Esophagus muscularis mucosa (tissue), 4 donors: ENCODE results near the gene SPAG16. TPM values are rescaled to one million over a fixed set of nuclear protein-coding genes. Genes with fewer than 3 reads are reported as not detected.

ENCODE experiments used
- DNase-seq: peaks from one replicate; pipeline ENCODE4 v3.0.0-alpha.2; 2017; ENCODE audit errors: extremely low spot score
- H3K27ac ChIP-seq, 4 donors: fragments of 200-600 bp; sonication (generic); replicated peaks in 1 of 4; 1 replicate in 3 of 4; 2 replicates in 1 of 4; pipeline ENCODE4 v1.5.1; 2016 to 2019; ENCODE audit warnings: mild to moderate bottlenecking in 1 of 4
- H3K27me3 ChIP-seq, 4 donors: fragments of 200-600 bp; sonication (generic); one replicate each; pipeline versions ENCODE4 v1.5.1 to v1.6.0; 2016 to 2019
- H3K36me3 ChIP-seq, 4 donors: fragments of 200-600 bp; sonication (generic); one replicate each; pipeline ENCODE4 v1.5.1; 2016 to 2019
- H3K4me1 ChIP-seq, 4 donors: fragments of 200-600 bp; sonication (generic); one replicate each; pipeline ENCODE4 v1.5.1; 2016 to 2019
- H3K4me3 ChIP-seq, 4 donors: fragments of 200-600 bp; sonication (generic); 1 replicate in 2 of 4; 2 replicates in 2 of 4; pipeline ENCODE4 v1.5.1; 2016 to 2019; ENCODE audit warnings: mild to moderate bottlenecking in 4 of 4, moderate library complexity in 1 of 4
- H3K9me3 ChIP-seq, 4 donors: fragments of 200-600 bp; sonication (generic); 1 replicate in 3 of 4; 2 replicates in 1 of 4; pipeline ENCODE4 v1.5.1; 2016 to 2019
- CTCF ChIP-seq, 3 experiments: fragments of 200-600 bp in 2 of 3; fragments of 450-650 bp in 1 of 3; sonication (generic) in 2 of 3; IDR thresholded peaks; one replicate each; pipeline ENCODE4 v1.5.1; 2017 to 2019; ENCODE audit warnings: antibody characterized with exemption in 3 of 3, mild to moderate bottlenecking in 2 of 3, moderate library complexity in 1 of 3
- EP300 ChIP-seq: sonication (generic); formaldehyde crosslinking; IDR thresholded peaks from one replicate; pipeline ENCODE4 v1.6.1; 2017; ENCODE audit warnings: antibody characterized with exemption
- POLR2A ChIP-seq: fragments of 450-650 bp; IDR thresholded peaks from one replicate; pipeline ENCODE4 v1.6.1; 2017; ENCODE audit warnings: antibody characterized with exemption, moderate library complexity, mild to moderate bottlenecking, low read depth
- POLR2AphosphoS5 ChIP-seq, 2 donors: sonication (generic); formaldehyde crosslinking; IDR thresholded peaks; one replicate each; pipeline ENCODE4 v1.6.1; 2017; ENCODE audit warnings: antibody characterized with exemption in 2 of 2
- WGBS: methylation state at CpG from one replicate; pipeline ENCODE4 v1.1.5; 2018; 5-methylcytosine and 5-hydroxymethylcytosine counted together
- intact Hi-C: fragments of 100-400 bp; cut with DNase I; formaldehyde crosslinking; loops from one replicate; pipeline ENCODE4 v1.15.1; 2023
- total RNA-seq, 4 donors: library from RNA; depleted of rRNA; stranded (reverse); fragments of >200 nt; gene quantifications; one replicate each; pipeline versions ENCODE4 v1.1.0 to v1.2.1, GENCODE V29; 2016

The SPAG16 gene
- total RNA-seq, 4 donors from 2014 or later: 26.8 to 36.1 (median 31.0) TPM

- TF ChIP-seq POLR2AphosphoS5 (IDR thresholded peaks at IDR 0.05): no peak
- TF ChIP-seq CTCF (IDR thresholded peaks at IDR 0.05): no peak
- no peak for TF ChIP-seq POLR2A
- no peak for TF ChIP-seq EP300
- 91% methylated on average over 2 of the region's 2 CpGs for WGBS
- no peak for DNase-seq
Observed at GRCh38 chr2:214226061-214226460, 941.8 kb downstream of the SPAG16 start.

GRCh38 chr2:214232271-214232670 lies 948.0 kb downstream of the SPAG16 start:
- TF ChIP-seq EP300: no peak
- TF ChIP-seq CTCF (IDR thresholded peaks at IDR 0.05): no peak
- no peak for TF ChIP-seq POLR2AphosphoS5 (IDR thresholded peaks at IDR 0.05)
- no peak for TF ChIP-seq POLR2A
- no peak for DNase-seq
- no peak overlapping the region for H3K4me3 ChIP-seq
- no peak overlapping the region for H3K27ac ChIP-seq
- no peaks in the 10 kb centered on the region for H3K4me1 ChIP-seq
- intact Hi-C loops: no loop called here
- 64% methylated on average over 2 of the region's 2 CpGs for WGBS
- H3K36me3 ChIP-seq: no peaks in the 10 kb centered on the region
- H3K27me3 ChIP-seq: no peaks in the 10 kb centered on the region
- no peaks in the 10 kb centered on the region for H3K9me3 ChIP-seq

More at GRCh38 chr2:214226061-214226460, 941.8 kb downstream of the SPAG16 start:
- Histone ChIP-seq H3K27ac (no peak overlapping the region), H3K4me1 (no peaks in the 10 kb centered on the region), H3K36me3 (no peaks in the 10 kb centered on the region), H3K9me3 (no peaks in the 10 kb centered on the region), H3K27me3 (no peaks in the 10 kb centered on the region), H3K4me3 (no peak overlapping the region)
- intact Hi-C loops: no loop called here

- no peaks in the 10 kb centered on the region for H3K9me3 ChIP-seq
- H3K4me1 ChIP-seq: no peaks in the 10 kb centered on the region
- DNase-seq: no peak
- H3K4me3 ChIP-seq: no peak overlapping the region
- H3K36me3 ChIP-seq: no peaks in the 10 kb centered on the region
- H3K27ac ChIP-seq: no peak overlapping the region
- no peak for TF ChIP-seq EP300
- no peak for TF ChIP-seq POLR2AphosphoS5 (IDR thresholded peaks at IDR 0.05)
- TF ChIP-seq POLR2A: no peak
- no peak for TF ChIP-seq CTCF (IDR thresholded peaks at IDR 0.05)
- intact Hi-C loops: no loop called here
- no peaks in the 10 kb centered on the region for H3K27me3 ChIP-seq
Observed at GRCh38 chr2:214233164-214233563, 948.9 kb downstream of the SPAG16 start.

- DNase-seq: no peak
- Histone ChIP-seq H3K27me3 (no peaks in the 10 kb centered on the region), H3K9me3 (no peaks in the 10 kb centered on the region), H3K4me3 (no peak overlapping the region), H3K4me1 (no peaks in the 10 kb centered on the region), H3K36me3 (no peaks in the 10 kb centered on the region), H3K27ac (no peak overlapping the region)
- TF ChIP-seq POLR2A (no peak), POLR2AphosphoS5 (IDR thresholded peaks at IDR 0.05) (no peak), EP300 (no peak), CTCF (IDR thresholded peaks at IDR 0.05) (no peak)
- intact Hi-C loops: no loop called here
- 85% methylated on average over 1 of the region's 1 CpG for WGBS
Observed at GRCh38 chr2:214242797-214243196, 958.5 kb downstream of the SPAG16 start.

- no peak overlapping the region for H3K27ac ChIP-seq
- no peaks in the 10 kb centered on the region for H3K36me3 ChIP-seq
- WGBS: 76% methylated on average over 1 of the region's 1 CpG
- no peak overlapping the region for H3K4me3 ChIP-seq
- intact Hi-C loops: no loop called here
- H3K9me3 ChIP-seq: no peaks in the 10 kb centered on the region
- no peaks in the 10 kb centered on the region for H3K27me3 ChIP-seq
- no peaks in the 10 kb centered on the region for H3K4me1 ChIP-seq
- TF ChIP-seq CTCF (IDR thresholded peaks at IDR 0.05) (no peak), EP300 (no peak), POLR2A (no peak), POLR2AphosphoS5 (IDR thresholded peaks at IDR 0.05) (no peak)
- DNase-seq: no peak
Observed at GRCh38 chr2:214244847-214245246, 960.6 kb downstream of the SPAG16 start.
